ENCODE results near the gene PPM1E.
A peak's percentile ranks its signal among the peaks of the same experiment; 100 is the strongest.
"Not testable (repeated sequence)": the region's sequence is repeated elsewhere in the genome, so short reads cannot be mapped to it uniquely, and the experiment has no call there.

The PPM1E gene

GRCh38 chr17:58755577-58756245, at the start of gene PPM1E:
Gene PPM1E, plus strand, starts transcription at chr17:58755854.
- peak; percentile 40 for DNase-seq

- DNase-seq = no peak
These were observed 49.1 kb upstream of the PPM1E start for GRCh38 chr17:58706351-58707140.

GRCh38 chr17:58710948-58711552, 44.6 kb upstream of the PPM1E start:
- no peak for DNase-seq

- DNase-seq = no peak
These were observed 33.4 kb upstream of the PPM1E start for GRCh38 chr17:58722274-58722673.

GRCh38 chr17:58722696-58723095, 33.0 kb upstream of the PPM1E start:
- no peak for DNase-seq

GRCh38 chr17:58728798-58729197, 26.9 kb upstream of the PPM1E start:
- DNase-seq = no peak

GRCh38 chr17:58730937-58731336, 24.7 kb upstream of the PPM1E start:
- DNase-seq = no peak

GRCh38 chr17:58734040-58734439, 21.6 kb upstream of the PPM1E start:
- DNase-seq = no peak

GRCh38 chr17:58734811-58735210, 20.8 kb upstream of the PPM1E start:
- no peak for DNase-seq

GRCh38 chr17:58741121-58741625, 14.5 kb upstream of the PPM1E start:
- no peak for DNase-seq

- no peak for DNase-seq
These were observed 8.0 kb upstream of the PPM1E start for GRCh38 chr17:58747674-58748073.

GRCh38 chr17:58749627-58750026, 6.0 kb upstream of the PPM1E start:
- not testable (repeated sequence) for DNase-seq

- DNase-seq = no peak
These were observed 2.6 kb upstream of the PPM1E start for GRCh38 chr17:58753026-58753425.

- DNase-seq = no peak
These were observed 431 bp upstream of the PPM1E start for GRCh38 chr17:58755269-58755576.

- DNase-seq = no peak
These were observed 850 bp downstream of the PPM1E start for GRCh38 chr17:58756246-58757161.

GRCh38 chr17:58757162-58757613, 1.5 kb downstream of the PPM1E start:
- DNase-seq = no peak

- no peak for DNase-seq
These were observed 3.2 kb downstream of the PPM1E start for GRCh38 chr17:58758890-58759289.

GRCh38 chr17:58759522-58759921, 3.9 kb downstream of the PPM1E start:
- no peak for DNase-seq

GRCh38 chr17:58760248-58760647, 4.6 kb downstream of the PPM1E start:
- DNase-seq = no peak

- no peak for DNase-seq
These were observed 7.6 kb downstream of the PPM1E start for GRCh38 chr17:58763263-58763662.

- DNase-seq = no peak
These were observed 8.7 kb downstream of the PPM1E start for GRCh38 chr17:58764373-58764772.

GRCh38 chr17:58778482-58778881, 22.8 kb downstream of the PPM1E start:
- DNase-seq = not testable (repeated sequence)

- no peak for DNase-seq
These were observed 23.8 kb downstream of the PPM1E start for GRCh38 chr17:58779446-58779845.

Data from stimulated activated CD4-positive, alpha-beta T cell treated with anti-CD3 and anti-CD28 coated beads, Interleukin-1b, Interleukin-23, amount 100 ng/mL, for 48 hours (primary cell).